ENCODE data around the gene PPP2R1A. TPM values are rescaled to one million over a fixed set of nuclear protein-coding genes. Genes with fewer than 3 reads are reported as not detected.

PPP2R1A gene
- total RNA-seq, 6 experiments from 2014 or later, result 59.4 to 93.0 (median 82.4) TPM

DNA sequence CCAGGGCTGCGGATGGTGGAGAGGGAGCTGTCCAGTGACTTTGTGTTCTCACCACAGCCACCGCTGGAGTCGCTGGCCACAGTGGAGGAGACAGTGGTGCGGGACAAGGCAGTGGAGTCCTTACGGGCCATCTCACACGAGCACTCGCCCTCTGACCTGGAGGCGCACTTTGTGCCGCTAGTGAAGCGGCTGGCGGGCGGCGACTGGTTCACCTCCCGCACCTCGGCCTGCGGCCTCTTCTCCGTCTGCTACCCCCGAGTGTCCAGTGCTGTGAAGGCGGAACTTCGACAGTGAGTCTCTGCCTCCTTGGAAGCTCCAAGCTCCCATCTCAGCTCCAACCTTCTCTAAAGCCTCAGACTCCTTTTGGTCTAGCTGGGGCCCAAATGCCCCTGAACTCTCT lies 21.4 kb downstream of the PPP2R1A start:
- H3K9me3 ChIP-seq, result no peaks in the 10 kb centered on the region
- 100% methylated on average over 4 of the region's 20 CpGs for WGBS (ENCODE audit: insufficient coverage, low coverage, low lambda C conversion rate, missing lambda C conversion rate)
- TF ChIP-seq, protein P1, sequence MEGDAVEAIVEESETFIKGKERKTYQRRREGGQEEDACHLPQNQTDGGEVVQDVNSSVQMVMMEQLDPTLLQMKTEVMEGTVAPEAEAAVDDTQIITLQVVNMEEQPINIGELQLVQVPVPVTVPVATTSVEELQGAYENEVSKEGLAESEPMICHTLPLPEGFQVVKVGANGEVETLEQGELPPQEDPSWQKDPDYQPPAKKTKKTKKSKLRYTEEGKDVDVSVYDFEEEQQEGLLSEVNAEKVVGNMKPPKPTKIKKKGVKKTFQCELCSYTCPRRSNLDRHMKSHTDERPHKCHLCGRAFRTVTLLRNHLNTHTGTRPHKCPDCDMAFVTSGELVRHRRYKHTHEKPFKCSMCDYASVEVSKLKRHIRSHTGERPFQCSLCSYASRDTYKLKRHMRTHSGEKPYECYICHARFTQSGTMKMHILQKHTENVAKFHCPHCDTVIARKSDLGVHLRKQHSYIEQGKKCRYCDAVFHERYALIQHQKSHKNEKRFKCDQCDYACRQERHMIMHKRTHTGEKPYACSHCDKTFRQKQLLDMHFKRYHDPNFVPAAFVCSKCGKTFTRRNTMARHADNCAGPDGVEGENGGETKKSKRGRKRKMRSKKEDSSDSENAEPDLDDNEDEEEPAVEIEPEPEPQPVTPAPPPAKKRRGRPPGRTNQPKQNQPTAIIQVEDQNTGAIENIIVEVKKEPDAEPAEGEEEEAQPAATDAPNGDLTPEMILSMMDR (IDR thresholded peaks at IDR 0.05), result no peak
- TF ChIP-seq POLR2A (IDR thresholded peaks at IDR 0.05), result no peak
- no peak overlapping the region for H3K27ac ChIP-seq
- peaks cover 3 to 94% (median 48%) of the 10 kb centered on the region in 4 donors for H3K36me3 ChIP-seq
- no peaks in the 10 kb centered on the region for H3K27me3 ChIP-seq
- DNase-seq (no peak), ATAC-seq (no peak)
- intact Hi-C loops (cut with DNase I), result no loop called here
- no peak overlapping the region for H3K4me3 ChIP-seq
- no peaks in the 10 kb centered on the region for H3K4me1 ChIP-seq

DNA sequence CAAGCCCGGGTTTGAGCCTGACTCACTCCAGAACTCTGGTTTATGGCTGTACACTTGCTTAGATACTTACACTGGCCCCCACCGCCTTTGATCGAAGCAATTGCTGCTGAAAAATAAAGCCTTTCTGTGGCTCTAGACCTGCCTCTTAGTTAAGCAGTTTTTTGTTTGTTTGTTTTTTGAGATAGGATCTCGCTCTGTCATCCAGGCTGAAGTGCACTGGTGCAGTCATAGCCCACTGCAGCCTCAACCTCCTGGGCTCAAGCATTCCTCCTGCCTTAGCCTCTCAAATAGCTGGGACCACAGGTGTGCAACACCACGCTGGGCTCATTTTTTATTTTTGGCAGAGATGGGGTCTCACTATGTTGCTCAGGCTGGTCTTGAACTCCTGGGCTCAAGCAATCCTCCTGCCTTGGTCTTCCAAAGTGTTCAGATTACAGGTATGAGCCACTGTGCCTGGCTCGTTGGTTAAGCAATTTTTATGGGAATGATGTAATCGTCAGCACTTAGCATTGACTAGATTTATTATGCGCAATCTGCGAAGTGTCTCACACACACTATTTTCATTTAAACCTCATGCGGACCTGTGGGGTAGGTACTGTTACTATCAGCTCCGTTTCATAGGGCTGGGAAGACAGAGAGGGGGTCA lies 22.2 kb downstream of the PPP2R1A start:
- intact Hi-C loops (cut with DNase I), result no loop called here
- ATAC-seq (no peak), DNase-seq (no peak)
- Histone ChIP-seq H3K4me1 (no peaks in the 10 kb centered on the region), H3K27ac (no peak overlapping the region), H3K9me3 (no peaks in the 10 kb centered on the region), H3K36me3 (peaks cover 8 to 94% (median 48%) of the 10 kb centered on the region in 4 donors), H3K27me3 (no peaks in the 10 kb centered on the region), H3K4me3 (no peak overlapping the region)
- WGBS (ENCODE audit: insufficient coverage, low coverage, low lambda C conversion rate, missing lambda C conversion rate), result 79% methylated on average over 8 of the region's 11 CpGs
- TF ChIP-seq, protein P1 (IDR thresholded peaks at IDR 0.05), result no peak
- no peak for TF ChIP-seq POLR2A (IDR thresholded peaks at IDR 0.05)

DNA sequence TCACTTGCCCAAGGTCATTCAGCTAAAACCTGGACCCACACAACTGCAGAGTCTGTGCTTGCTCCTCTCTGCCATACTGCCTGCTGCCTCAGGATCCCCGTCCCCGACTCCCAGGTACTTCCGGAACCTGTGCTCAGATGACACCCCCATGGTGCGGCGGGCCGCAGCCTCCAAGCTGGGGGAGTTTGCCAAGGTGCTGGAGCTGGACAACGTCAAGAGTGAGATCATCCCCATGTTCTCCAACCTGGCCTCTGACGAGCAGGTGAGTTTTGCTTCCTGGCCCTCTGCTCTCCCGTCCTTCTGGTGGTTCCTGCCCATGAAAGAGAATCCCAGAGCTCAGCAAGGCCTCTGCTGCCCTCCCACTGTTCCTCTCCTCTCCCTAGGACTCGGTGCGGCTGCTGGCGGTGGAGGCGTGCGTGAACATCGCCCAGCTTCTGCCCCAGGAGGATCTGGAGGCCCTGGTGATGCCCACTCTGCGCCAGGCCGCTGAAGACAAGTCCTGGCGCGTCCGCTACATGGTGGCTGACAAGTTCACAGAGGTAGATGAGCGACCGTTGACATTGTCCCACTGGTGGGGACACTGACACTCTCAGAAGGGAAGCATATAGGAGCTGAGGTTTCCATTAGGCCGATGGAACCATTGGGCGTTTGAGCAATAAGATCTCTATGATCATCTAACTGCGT lies 22.9 kb downstream of the PPP2R1A start:
- no peaks in the 10 kb centered on the region for H3K4me1 ChIP-seq
- intact Hi-C loops (cut with DNase I), result no loop called here
- DNase-seq, result no peak
- 92% methylated on average over 6 of the region's 25 CpGs for WGBS (ENCODE audit: insufficient coverage, low coverage, low lambda C conversion rate, missing lambda C conversion rate)
- H3K4me3 ChIP-seq, result no peak overlapping the region
- peaks cover 8 to 94% (median 49%) of the 10 kb centered on the region in 4 donors for H3K36me3 ChIP-seq
- no peaks in the 10 kb centered on the region for H3K9me3 ChIP-seq
- no peak for TF ChIP-seq POLR2A (IDR thresholded peaks at IDR 0.05)
- TF ChIP-seq, protein P1 (IDR thresholded peaks at IDR 0.05), result no peak
- no peaks in the 10 kb centered on the region for H3K27me3 ChIP-seq
- no peak overlapping the region for H3K27ac ChIP-seq
- no peak for ATAC-seq

DNA sequence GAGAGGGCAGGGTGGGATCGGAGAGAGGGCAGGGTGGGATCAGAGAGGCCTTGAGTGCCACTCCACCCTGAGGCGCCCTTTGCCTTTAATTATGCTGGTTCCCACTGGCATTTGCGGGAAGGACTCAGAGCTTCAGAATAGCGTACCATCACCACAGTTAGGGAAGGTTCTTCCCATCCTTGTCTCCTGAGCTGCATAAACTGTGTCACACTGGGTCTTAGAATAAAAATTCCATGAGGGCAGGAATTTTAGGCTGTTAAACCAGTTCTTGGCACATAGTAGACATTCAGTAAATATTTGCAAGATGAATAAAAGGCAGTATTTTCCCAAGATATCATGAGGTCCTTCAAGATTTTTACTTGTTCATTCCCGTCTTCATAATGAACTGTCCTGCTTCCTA lies 24.4 kb downstream of the PPP2R1A start:
- intact Hi-C loops (cut with DNase I), result no loop called here
- ATAC-seq (no peak), DNase-seq (no peak)
- no peak for TF ChIP-seq POLR2A (IDR thresholded peaks at IDR 0.05)
- TF ChIP-seq, protein P1 (IDR thresholded peaks at IDR 0.05), result no peak
- Histone ChIP-seq H3K27me3 (no peaks in the 10 kb centered on the region), H3K36me3 (peaks cover 8 to 97% (median 54%) of the 10 kb centered on the region in 4 donors), H3K4me1 (no peaks in the 10 kb centered on the region), H3K27ac (no peak overlapping the region), H3K4me3 (no peak overlapping the region), H3K9me3 (no peaks in the 10 kb centered on the region)
- WGBS (ENCODE audit: insufficient coverage, low coverage, low lambda C conversion rate, missing lambda C conversion rate), result 98% methylated on average over 4 of the region's 5 CpGs
